ENCODE results near the gene DNAH11.
"Not testable (repeated sequence)": the region's sequence is repeated elsewhere in the genome, so short reads cannot be mapped to it uniquely, and the experiment has no call there.

- TF ChIP-seq CTCF (IDR thresholded peaks at IDR 0.05); ZFX (IDR thresholded peaks at IDR 0.05; ENCODE audit: borderline replicate concordance): not testable (repeated sequence)
Measured at GRCh38 chr7:21536445-21537118, 6.3 kb upstream of the DNAH11 start.
